Astrocyte of the hippocampus (primary cell): ENCODE results near the gene GPR158.

Experiments used
- DNase-seq: peaks from one replicate; pipeline ENCODE4 v3.0.0; 2011; ENCODE audit warnings: low read depth, low spot score

The GPR158 gene

DNA sequence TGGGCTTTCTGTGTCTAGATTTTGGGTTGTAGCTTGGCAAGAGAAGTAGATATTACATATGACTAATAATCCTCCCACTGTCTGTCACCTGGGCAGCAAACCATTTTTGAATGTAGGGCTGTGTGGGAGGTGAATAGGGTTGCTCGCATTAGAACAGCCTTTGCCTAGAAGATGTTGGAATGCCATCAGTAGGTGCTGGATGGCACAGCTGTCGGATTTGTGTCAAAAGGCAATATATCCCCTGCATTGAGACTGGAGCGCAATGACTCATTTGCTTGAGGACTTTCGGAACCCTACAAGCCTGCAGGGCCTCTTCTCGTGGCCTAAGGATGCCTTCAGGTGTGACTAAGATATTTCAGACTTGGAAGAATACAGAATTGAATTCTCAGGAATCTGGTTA, 323.8 kb downstream of the GPR158 start:
- DNase-seq, result no peak

DNA sequence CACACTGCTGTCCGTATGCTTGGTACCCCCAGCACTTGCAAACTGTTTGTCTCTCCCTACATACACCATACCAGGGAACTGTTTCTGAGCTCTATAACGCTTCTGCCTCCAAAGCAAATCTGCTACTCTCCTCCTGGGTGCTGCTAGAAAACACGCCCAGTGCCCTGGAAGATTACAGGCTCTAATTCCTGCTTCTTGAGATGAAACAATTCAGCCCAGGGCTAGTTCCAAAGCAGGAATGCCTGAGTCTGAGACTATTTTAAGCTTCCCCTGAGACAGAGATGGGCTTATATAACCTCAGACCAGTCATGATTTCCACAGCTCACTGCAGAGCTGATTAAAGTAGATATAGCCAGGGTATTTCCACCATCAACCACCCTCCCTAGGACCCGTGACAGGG, 327.1 kb downstream of the GPR158 start:
- DNase-seq, result no peak

- DNase-seq, result no peak
These were observed 327.7 kb downstream of the GPR158 start for GRCh38 chr10:25502453-25502852.

DNA sequence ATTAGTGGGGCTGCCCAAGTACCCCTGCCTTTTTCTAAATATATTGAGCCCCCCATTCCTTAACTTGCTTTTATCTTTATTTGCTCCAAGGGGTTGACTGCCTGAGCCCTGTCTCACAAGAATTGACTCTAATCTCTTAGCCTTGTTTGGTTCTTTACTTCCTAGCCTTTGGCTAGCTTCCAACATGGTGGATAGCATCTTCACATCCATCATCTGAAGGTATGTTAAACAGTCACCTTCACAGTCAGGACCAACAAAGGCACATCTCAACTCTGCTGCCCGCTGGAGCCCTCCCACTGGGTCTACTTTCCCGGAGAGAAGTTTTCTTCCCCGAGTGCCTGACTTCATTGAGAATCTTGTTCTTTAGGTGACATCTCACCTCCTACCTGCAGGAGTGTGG, 329.5 kb downstream of the GPR158 start:
- DNase-seq, result no peak

GRCh38 chr10:25504838-25505237, 330.0 kb downstream of the GPR158 start:
- no peak for DNase-seq

DNA sequence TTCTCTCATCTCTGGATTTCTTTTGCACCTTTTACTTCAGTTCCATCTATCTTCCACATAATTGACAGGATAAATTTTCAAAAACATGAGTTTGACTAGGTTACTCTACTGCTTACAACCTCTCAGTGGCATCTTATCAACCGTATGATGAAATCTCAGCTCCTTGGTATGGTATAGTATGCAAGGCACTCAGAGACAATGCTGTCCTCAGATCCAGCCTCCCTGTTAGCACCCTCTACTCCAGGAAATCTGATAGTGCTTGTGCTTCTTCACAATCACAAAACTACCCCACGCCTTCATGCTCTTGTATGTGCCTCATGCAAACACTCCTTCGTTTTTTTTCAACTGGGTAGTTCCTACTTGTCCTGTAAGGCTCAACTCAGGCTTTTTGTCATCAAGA, 330.7 kb downstream of the GPR158 start:
- DNase-seq, result no peak

DNA sequence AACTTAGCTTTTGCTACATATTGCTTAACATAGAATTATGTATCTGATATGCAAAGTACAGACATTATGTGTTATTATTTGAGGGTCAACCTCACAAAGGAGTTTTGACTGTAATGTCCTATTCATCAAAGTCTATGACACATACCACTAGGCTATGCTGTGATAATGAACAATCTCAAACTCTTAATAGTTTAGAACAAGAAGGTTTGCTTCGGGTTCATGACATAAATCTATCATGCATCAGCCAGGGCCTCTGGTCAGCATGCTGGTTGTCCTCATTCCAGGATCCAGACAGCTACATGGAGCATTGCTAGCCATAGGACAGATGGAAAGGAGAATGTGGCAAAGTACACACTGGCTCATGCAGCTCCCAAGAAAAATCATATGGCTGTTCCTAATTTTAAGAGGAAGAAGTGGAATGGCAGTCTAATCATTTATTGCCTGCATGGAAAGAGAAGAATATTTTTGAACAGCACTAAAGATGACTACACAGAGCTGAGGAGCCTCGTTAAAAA, 332.1 kb downstream of the GPR158 start:
- no peak for DNase-seq

GRCh38 chr10:25508112-25508815, 333.5 kb downstream of the GPR158 start:
- no peak for DNase-seq

GRCh38 chr10:25509151-25509550, 334.4 kb downstream of the GPR158 start:
- no peak for DNase-seq

- no peak for DNase-seq
These were observed 347.5 kb downstream of the GPR158 start for GRCh38 chr10:25522294-25522693.

DNA sequence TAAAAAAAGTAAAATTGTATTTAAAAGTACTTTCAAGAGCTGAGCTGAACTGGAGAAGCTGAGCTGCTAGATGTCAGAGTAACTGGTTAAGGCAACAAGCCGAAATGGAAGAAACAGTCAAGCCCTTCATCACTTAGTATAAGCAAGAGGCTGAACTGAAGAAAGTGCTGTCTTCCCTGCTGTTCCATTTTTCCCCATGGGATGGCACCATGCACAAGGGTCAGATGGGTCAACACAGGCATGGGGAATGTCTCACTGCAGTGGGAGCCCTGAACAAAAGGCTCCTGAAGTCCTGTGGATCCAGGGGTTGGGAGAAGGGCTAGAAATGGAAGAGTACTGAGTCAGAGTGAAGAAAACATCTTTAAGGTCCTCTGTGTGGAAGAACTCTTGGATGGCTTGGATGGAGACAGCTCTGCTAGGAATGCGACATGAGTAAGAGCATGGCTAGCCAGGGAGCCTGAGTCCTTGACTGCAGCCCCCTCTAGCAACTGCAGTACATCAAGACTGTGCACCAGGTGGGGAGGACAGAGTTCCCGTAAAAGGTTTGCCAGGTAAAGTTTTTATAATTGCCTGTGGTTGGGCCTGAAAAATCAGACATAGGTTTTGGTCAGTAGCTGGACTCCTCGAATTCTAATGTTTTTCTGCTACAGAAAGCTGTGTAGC, 348.3 kb downstream of the GPR158 start:
- DNase-seq, result peak; percentile 39

DNA sequence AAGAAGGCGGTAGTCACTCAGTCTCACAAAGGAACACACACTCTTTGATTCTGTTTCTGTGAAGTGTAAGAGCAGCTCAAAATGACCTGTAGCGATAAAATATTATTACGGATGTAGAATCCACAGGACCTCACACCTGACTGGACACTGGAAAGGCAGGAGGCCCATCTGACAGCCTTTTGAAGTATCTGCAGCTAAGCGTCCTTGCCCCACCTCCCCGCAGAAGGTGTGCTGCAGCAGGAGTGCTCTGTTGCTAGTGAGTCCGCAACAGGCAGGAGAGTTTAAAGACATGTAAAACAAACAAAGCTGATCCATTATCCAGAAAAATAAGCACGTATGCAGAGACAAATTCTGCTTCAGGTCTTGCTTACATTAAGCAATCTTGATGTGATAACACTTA, 355.5 kb downstream of the GPR158 start:
- no peak for DNase-seq

GRCh38 chr10:25531457-25532061, 356.8 kb downstream of the GPR158 start:
- DNase-seq, result no peak

GRCh38 chr10:25532213-25532612, 357.4 kb downstream of the GPR158 start:
- no peak for DNase-seq

DNA sequence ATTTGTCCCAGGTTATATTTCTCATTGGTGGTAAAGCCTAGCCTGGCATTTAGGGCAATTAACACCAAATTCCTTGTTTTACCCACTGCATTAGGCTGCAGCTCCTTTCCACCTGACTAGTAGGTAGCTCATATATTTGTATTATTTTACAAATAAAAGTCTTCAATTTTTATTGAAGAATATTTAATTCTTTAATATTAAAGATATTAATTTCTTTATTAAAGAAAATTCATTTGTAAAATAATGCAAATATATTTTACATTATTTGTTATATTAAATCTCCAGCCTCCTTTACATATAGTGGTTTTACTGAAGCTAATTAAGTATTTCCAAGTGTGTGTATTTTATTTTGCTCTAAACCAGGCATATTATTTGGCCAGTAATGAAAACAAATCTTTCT, 361.2 kb downstream of the GPR158 start:
- no peak for DNase-seq

DNA sequence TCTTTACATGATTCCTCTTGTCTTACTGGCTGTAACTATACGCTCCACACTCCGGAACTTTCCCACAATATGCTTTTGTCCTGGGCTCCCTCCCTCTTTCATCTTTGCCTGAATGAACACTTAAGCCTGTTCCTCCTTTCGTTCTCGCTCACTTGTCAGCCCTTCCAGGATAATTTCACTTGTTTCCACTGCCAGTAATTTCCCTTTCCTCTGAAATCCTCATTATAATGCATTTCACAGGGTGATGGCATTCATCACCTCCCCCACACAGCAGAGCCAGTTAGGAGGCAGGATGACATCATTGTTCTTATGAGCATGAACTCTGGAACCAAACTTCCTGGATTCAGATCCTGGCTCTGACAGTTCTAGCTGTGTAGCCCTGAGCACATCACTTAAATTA, 372.6 kb downstream of the GPR158 start:
- peak; percentile 80 for DNase-seq

- peak; percentile 63 for DNase-seq
These were observed 377.6 kb downstream of the GPR158 start for GRCh38 chr10:25552283-25552919.

GRCh38 chr10:25555865-25556264, 381.1 kb downstream of the GPR158 start:
- DNase-seq, result peak; percentile 10

GRCh38 chr10:25556457-25556856, 381.7 kb downstream of the GPR158 start:
- peak; percentile 88 for DNase-seq

GRCh38 chr10:25557136-25557535, 382.3 kb downstream of the GPR158 start:
- DNase-seq, result peak; percentile 9

DNA sequence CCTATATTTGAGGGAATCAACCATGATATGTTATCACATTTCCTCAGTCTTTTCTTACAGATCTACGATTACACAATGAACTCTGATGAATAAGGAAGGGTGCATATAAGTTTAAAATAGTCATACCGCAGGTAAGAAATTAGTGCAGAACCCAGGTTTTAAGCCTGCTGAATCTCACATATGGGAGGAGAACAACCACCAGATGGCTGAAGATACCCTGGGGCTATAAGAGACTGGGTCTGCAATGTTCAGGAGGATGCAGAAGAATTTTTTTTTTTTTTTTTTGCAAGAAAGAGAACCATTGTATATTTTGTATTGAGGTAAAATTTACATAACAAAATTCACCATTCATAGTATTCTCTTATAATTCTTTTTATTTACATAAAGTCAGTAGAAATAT, 387.0 kb downstream of the GPR158 start:
- no peak for DNase-seq

DNA sequence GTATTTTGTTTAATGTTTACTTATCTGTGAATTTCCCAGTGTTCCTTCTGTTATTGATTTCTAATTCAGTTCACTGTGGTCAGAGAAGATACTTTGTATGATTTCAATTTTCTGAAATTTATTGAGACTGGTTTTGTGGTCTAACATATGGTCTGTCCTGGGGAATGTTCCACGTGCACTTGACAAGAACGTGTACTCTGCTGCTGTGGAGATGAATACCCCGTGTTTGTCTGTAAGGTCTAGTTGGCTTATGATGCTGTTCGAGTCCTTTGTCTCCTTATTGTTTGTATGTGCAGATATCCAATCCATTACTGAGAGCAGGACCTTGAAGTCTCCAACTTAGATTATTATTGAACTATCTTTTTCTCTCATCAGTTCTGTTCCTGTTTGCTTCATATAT, 387.7 kb downstream of the GPR158 start:
- DNase-seq, result no peak
